ENCODE results near the gene PSMD6.

PSMD6 gene

DNA sequence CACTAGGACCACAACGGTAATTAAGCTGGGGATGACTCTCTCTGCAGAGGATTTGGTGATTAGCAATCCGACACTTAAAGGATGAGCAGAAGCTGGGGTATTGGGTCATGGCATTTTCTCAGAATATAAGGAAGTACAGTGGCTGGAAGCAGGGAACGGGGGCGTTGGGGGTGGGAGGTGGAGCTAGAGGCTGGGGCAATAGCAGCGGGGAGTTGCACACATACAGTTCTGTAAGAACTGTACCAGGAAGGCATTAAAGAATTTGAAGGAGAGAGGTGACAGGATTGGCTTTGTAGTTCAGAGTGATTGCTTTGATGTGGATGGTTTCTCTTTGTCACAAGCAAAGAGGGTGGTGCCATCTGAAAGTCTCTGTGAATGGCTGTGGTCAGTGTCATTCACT lies 28.2 kb downstream of the PSMD6 start:
- H3K9ac ChIP-seq (ENCODE audit: insufficient read length, low read depth) = no peak overlapping the region
- peaks cover 79% of the 10 kb centered on the region for H3K36me3 ChIP-seq (ENCODE audit: insufficient read depth, insufficient read length, low read length)

DNA sequence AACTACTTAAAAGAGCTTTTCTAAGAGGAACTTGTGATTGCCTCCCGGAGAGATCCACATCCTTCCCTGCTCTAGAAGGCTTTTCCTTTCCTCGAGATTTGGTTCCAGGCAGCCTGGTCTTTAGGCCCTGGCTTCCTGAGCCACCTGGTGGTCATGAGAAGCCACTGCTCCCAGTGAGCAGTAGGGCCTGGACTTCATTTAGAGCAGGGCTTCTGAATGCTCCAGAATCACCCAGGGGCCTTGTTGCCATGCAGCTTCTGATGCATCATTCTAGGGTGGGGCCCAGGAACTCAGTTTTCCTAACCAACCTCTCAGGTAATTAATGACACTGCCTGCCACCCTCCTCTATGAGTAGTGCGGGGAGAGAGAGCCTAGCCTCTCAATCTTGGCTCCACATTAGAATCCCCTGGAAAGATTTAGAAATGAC lies 29.6 kb downstream of the PSMD6 start:
- Histone ChIP-seq H3K36me3 (ENCODE audit: insufficient read depth, insufficient read length, low read length) (peaks cover 90% of the 10 kb centered on the region), H3K4me1 (ENCODE audit: insufficient read depth, insufficient read length) (peaks cover 3% of the 10 kb centered on the region), H3K9ac (ENCODE audit: insufficient read length, low read depth) (no peak overlapping the region), H3K27me3 (ENCODE audit: insufficient read depth, insufficient read length) (no peaks in the 10 kb centered on the region), H3K4me3 (ENCODE audit: insufficient read length, low read depth) (no peak overlapping the region), H3K9me3 (ENCODE audit: insufficient read depth, low read length) (no peaks in the 10 kb centered on the region)
- peak; percentile 75 for DNase-seq (ENCODE audit: low read depth, low spot score)
- TF ChIP-seq YY1 (IDR thresholded peaks at IDR 0.05; ENCODE audit: insufficient read depth, insufficient read length) = no peak
- TF ChIP-seq ZNF274 (IDR thresholded peaks at IDR 0.05; ENCODE audit: low read depth, low read length) = no peak

More for the DNA sequence above, 28.2 kb downstream of the PSMD6 start:
- H3K9me3 ChIP-seq (ENCODE audit: insufficient read depth, low read length) = no peaks in the 10 kb centered on the region
- H3K4me3 ChIP-seq (ENCODE audit: insufficient read length, low read depth) = no peak overlapping the region
- H3K27me3 ChIP-seq (ENCODE audit: insufficient read depth, insufficient read length) = no peaks in the 10 kb centered on the region
- peaks cover 3% of the 10 kb centered on the region for H3K4me1 ChIP-seq (ENCODE audit: insufficient read depth, insufficient read length)
- TF ChIP-seq ZNF274 (IDR thresholded peaks at IDR 0.05; ENCODE audit: low read depth, low read length) = no peak
- DNase-seq (ENCODE audit: low read depth, low spot score) = no peak

GRCh38 chr3:63992516-63993209 lies 30.6 kb downstream of the PSMD6 start:
- Histone ChIP-seq H3K4me1 (ENCODE audit: insufficient read depth, insufficient read length) (peaks cover 3% of the 10 kb centered on the region), H3K27me3 (ENCODE audit: insufficient read depth, insufficient read length) (no peaks in the 10 kb centered on the region), H3K36me3 (ENCODE audit: insufficient read depth, insufficient read length, low read length) (peaks cover 90% of the 10 kb centered on the region), H3K4me3 (ENCODE audit: insufficient read length, low read depth) (no peak overlapping the region), H3K9ac (ENCODE audit: insufficient read length, low read depth) (no peak overlapping the region), H3K9me3 (ENCODE audit: insufficient read depth, low read length) (no peaks in the 10 kb centered on the region)
- no peak for DNase-seq (ENCODE audit: low read depth, low spot score)
- TF ChIP-seq ZNF274 (IDR thresholded peaks at IDR 0.05; ENCODE audit: low read depth, low read length) (no peak), SUZ12 (IDR thresholded peaks at IDR 0.05; ENCODE audit: extremely low read depth, insufficient read depth, insufficient read length) (no peak), YY1 (IDR thresholded peaks at IDR 0.05; ENCODE audit: insufficient read depth, insufficient read length) (no peak)

- DNase-seq (ENCODE audit: low read depth, low spot score) = no peak
Observed at GRCh38 chr3:63991666-63992065, 31.6 kb downstream of the PSMD6 start.

DNA sequence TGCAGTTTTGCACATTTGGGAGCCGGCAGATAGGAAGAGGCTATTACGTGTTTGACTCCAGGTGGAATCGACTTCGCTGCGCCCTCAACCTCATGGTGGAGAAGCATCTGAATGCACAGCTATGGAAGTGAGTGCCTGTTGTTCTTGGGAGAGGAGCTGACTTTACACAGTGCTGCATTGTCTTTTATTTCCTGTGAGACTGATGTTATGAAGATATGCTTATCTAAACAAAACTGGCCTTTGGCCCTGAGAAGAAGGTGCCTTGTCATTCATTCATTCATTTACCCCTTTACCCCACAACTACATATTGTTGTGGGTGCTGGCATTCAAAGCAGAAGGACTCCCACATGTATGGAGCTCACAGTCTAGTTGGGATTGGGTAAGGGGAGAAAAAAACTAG lies 32.6 kb downstream of the PSMD6 start:
- peaks cover 77% of the 10 kb centered on the region for H3K36me3 ChIP-seq (ENCODE audit: insufficient read depth, insufficient read length, low read length)
- peaks cover 3% of the 10 kb centered on the region for H3K4me1 ChIP-seq (ENCODE audit: insufficient read depth, insufficient read length)
- TF ChIP-seq SUZ12 (IDR thresholded peaks at IDR 0.05; ENCODE audit: extremely low read depth, insufficient read depth, insufficient read length) = no peak
- TF ChIP-seq YY1 (IDR thresholded peaks at IDR 0.05; ENCODE audit: insufficient read depth, insufficient read length) = no peak
- no peak for TF ChIP-seq ZNF274 (IDR thresholded peaks at IDR 0.05; ENCODE audit: low read depth, low read length)
- H3K4me3 ChIP-seq (ENCODE audit: insufficient read length, low read depth) = no peak overlapping the region
- H3K9me3 ChIP-seq (ENCODE audit: insufficient read depth, low read length) = no peaks in the 10 kb centered on the region
- no peak for DNase-seq (ENCODE audit: low read depth, low spot score)
- no peaks in the 10 kb centered on the region for H3K27me3 ChIP-seq (ENCODE audit: insufficient read depth, insufficient read length)
- H3K9ac ChIP-seq (ENCODE audit: insufficient read length, low read depth) = no peak overlapping the region

More at GRCh38 chr3:63991666-63992065, 31.6 kb downstream of the PSMD6 start:
- H3K9ac ChIP-seq (ENCODE audit: insufficient read length, low read depth) = no peak overlapping the region
- no peaks in the 10 kb centered on the region for H3K9me3 ChIP-seq (ENCODE audit: insufficient read depth, low read length)
- no peak overlapping the region for H3K4me3 ChIP-seq (ENCODE audit: insufficient read length, low read depth)
- no peak for TF ChIP-seq SUZ12 (IDR thresholded peaks at IDR 0.05; ENCODE audit: extremely low read depth, insufficient read depth, insufficient read length)
- TF ChIP-seq YY1 (IDR thresholded peaks at IDR 0.05; ENCODE audit: insufficient read depth, insufficient read length) = no peak
- TF ChIP-seq ZNF274 (IDR thresholded peaks at IDR 0.05; ENCODE audit: low read depth, low read length) = no peak
- H3K36me3 ChIP-seq (ENCODE audit: insufficient read depth, insufficient read length, low read length) = peaks cover 86% of the 10 kb centered on the region
- H3K4me1 ChIP-seq (ENCODE audit: insufficient read depth, insufficient read length) = peaks cover 3% of the 10 kb centered on the region
- H3K27me3 ChIP-seq (ENCODE audit: insufficient read depth, insufficient read length) = no peaks in the 10 kb centered on the region

DNA sequence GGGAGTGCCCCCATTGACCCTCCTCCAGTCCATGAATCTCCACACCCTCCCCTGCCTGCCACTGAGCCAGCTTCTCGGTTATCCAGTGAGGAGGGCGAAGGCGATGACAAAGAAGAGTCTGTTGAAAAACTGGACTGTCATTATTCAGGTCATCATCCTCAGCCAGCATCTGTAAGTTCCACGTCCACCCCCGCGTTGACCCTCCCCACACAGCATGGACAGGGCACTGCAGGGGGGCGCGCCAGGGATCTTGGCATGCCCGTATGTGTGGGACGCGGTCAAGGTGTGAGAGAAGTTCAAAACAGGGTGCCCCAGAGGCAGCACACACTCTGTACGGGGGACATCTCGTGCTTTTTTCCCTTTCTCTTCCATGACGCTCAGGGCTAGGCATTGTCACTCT lies 33.1 kb downstream of the PSMD6 start:
- Histone ChIP-seq H3K4me1 (ENCODE audit: insufficient read depth, insufficient read length) (peaks cover 3% of the 10 kb centered on the region), H3K4me3 (ENCODE audit: insufficient read length, low read depth) (no peak overlapping the region), H3K36me3 (ENCODE audit: insufficient read depth, insufficient read length, low read length) (peaks cover 71% of the 10 kb centered on the region), H3K9me3 (ENCODE audit: insufficient read depth, low read length) (no peaks in the 10 kb centered on the region), H3K27me3 (ENCODE audit: insufficient read depth, insufficient read length) (no peaks in the 10 kb centered on the region), H3K9ac (ENCODE audit: insufficient read length, low read depth) (no peak overlapping the region)
- no peak for TF ChIP-seq SUZ12 (IDR thresholded peaks at IDR 0.05; ENCODE audit: extremely low read depth, insufficient read depth, insufficient read length)
- TF ChIP-seq ZNF274 (IDR thresholded peaks at IDR 0.05; ENCODE audit: low read depth, low read length) = no peak
- TF ChIP-seq YY1 (IDR thresholded peaks at IDR 0.05; ENCODE audit: insufficient read depth, insufficient read length) = no peak
- DNase-seq (ENCODE audit: low read depth, low spot score) = no peak

DNA sequence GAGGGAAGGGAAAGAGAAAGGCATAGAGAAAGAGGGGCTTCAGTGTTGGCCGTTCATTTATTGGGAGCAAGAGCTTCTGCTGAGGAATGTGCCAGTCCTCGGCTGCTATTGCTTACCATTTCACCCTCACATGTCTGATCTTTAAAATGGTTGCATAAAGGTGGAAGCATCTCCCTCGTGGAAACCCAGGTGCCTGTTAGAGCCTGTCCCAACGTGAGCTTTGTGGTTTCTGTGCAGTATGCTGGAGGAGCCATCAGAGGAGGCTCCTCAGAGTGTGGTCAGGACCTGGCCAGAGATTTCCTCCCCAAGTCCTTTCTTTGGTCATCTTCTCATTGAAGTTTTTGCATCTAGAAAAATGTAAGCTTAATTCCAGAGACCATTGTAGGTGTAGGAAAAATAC lies 34.4 kb downstream of the PSMD6 start:
- peaks cover 66% of the 10 kb centered on the region for H3K36me3 ChIP-seq (ENCODE audit: insufficient read depth, insufficient read length, low read length)
- no peak for DNase-seq (ENCODE audit: low read depth, low spot score)
- TF ChIP-seq SUZ12 (IDR thresholded peaks at IDR 0.05; ENCODE audit: extremely low read depth, insufficient read depth, insufficient read length) = no peak
- TF ChIP-seq ZNF274 (IDR thresholded peaks at IDR 0.05; ENCODE audit: low read depth, low read length) = no peak
- no peak for TF ChIP-seq YY1 (IDR thresholded peaks at IDR 0.05; ENCODE audit: insufficient read depth, insufficient read length)
- no peak overlapping the region for H3K4me3 ChIP-seq (ENCODE audit: insufficient read length, low read depth)
- H3K9me3 ChIP-seq (ENCODE audit: insufficient read depth, low read length) = no peaks in the 10 kb centered on the region
- no peak overlapping the region for H3K9ac ChIP-seq (ENCODE audit: insufficient read length, low read depth)
- H3K4me1 ChIP-seq (ENCODE audit: insufficient read depth, insufficient read length) = no peaks in the 10 kb centered on the region
- no peaks in the 10 kb centered on the region for H3K27me3 ChIP-seq (ENCODE audit: insufficient read depth, insufficient read length)

Data from NT2/D1 (cell line).